Ascending aorta (tissue), 2 donors: ENCODE results near the gene MPEG1. TPM values are rescaled to one million over a fixed set of nuclear protein-coding genes. Genes with fewer than 3 reads are reported as not detected.
A peak's percentile ranks its signal among the peaks of the same experiment; 100 is the strongest.

ENCODE experiments used
- DNase-seq, 2 donors: peaks; one replicate each; pipeline ENCODE4 v3.0.0-alpha.2; 2019; ENCODE audit warnings: low spot score in 2 of 2
- H3K27ac ChIP-seq, 2 donors: fragments of 200-600 bp; sonication (generic); one replicate each; pipeline ENCODE4 v1.5.1; 2016 to 2017; ENCODE audit warnings: mild to moderate bottlenecking in 1 of 2
- H3K27me3 ChIP-seq: fragments of 200-600 bp; sonication (generic); one replicate; pipeline ENCODE4 v1.5.1; 2017
- H3K36me3 ChIP-seq, 2 donors: fragments of 200-600 bp; sonication (generic); one replicate each; pipeline ENCODE4 v1.5.1; 2016
- H3K4me1 ChIP-seq, 2 donors: fragments of 200-600 bp; sonication (generic); one replicate each; pipeline ENCODE4 v1.5.1; 2016 to 2017; ENCODE audit warnings: mild to moderate bottlenecking in 1 of 2
- H3K4me3 ChIP-seq, 2 donors: fragments of 200-600 bp; sonication (generic); one replicate each; pipeline ENCODE4 v1.5.1; 2016 to 2017; ENCODE audit warnings: mild to moderate bottlenecking in 1 of 2
- H3K9me3 ChIP-seq, 2 donors: fragments of 200-600 bp; sonication (generic); one replicate each; pipeline ENCODE4 v1.5.1; 2016
- CTCF ChIP-seq, 3 experiments: fragments of 200-600 bp in 2 of 3; fragments of 450-650 bp in 1 of 3; sonication (generic) in 2 of 3; IDR thresholded peaks; one replicate each; pipeline ENCODE4 v1.5.1; 2016 to 2019; ENCODE audit warnings: antibody characterized with exemption in 3 of 3, mild to moderate bottlenecking in 1 of 3, moderate library complexity in 1 of 3
- intact Hi-C: fragments of 100-400 bp; cut with DNase I; formaldehyde crosslinking; loops from one replicate; pipeline ENCODE4 v1.15.1; 2023
- total RNA-seq: library from RNA; depleted of rRNA; stranded (reverse); fragments of >200 nt; gene quantifications from one replicate; pipeline ENCODE4 v1.1.0, GENCODE V29; 2016

MPEG1 gene
- total RNA-seq, 1 donor from 2014 or later, result 14.5 TPM

GRCh38 chr11:59240322-59240721, 27.6 kb upstream of the MPEG1 start:
- intact Hi-C loops, result no loop called here
- Histone ChIP-seq H3K27ac (no peak overlapping the region), H3K36me3 (no peaks in the 10 kb centered on the region), H3K4me3 (no peak overlapping the region), H3K4me1 (no peaks in the 10 kb centered on the region), H3K9me3 (no peaks in the 10 kb centered on the region), H3K27me3 (no peaks in the 10 kb centered on the region)
- TF ChIP-seq CTCF (IDR thresholded peaks at IDR 0.05), result no peak
- DNase-seq, result no peak

DNA sequence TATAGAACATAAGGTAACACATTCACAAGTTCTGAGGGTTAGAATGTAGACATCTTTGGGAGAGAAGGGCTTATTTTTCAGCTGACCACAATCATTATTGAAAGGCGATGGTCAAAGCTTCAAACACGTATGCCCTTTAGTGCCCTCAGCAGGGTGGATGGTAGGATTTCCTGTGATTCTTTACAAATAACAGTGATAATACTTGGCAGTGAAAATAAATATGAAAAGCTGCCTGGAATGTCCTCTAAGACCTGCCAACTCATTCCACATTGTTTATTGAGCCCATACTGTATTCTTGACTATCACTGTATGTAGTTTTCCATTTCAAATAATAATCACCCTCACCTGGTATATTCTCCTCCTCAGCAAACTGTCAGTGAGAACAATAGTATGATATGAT, 13.7 kb upstream of the MPEG1 start:
- Histone ChIP-seq H3K27me3 (no peaks in the 10 kb centered on the region), H3K36me3 (no peaks in the 10 kb centered on the region), H3K4me3 (no peak overlapping the region), H3K27ac (no peak overlapping the region), H3K4me1 (no peaks in the 10 kb centered on the region), H3K9me3 (no peaks in the 10 kb centered on the region)
- intact Hi-C loops, result no loop called here
- no peak for DNase-seq
- TF ChIP-seq CTCF (IDR thresholded peaks at IDR 0.05), result no peak

- intact Hi-C loops, result no loop called here
- TF ChIP-seq CTCF (IDR thresholded peaks at IDR 0.05), result no peak
- H3K9me3 ChIP-seq, result no peaks in the 10 kb centered on the region
- no peaks in the 10 kb centered on the region for H3K4me1 ChIP-seq
- no peaks in the 10 kb centered on the region for H3K27me3 ChIP-seq
- H3K4me3 ChIP-seq, result no peak overlapping the region
- no peak for DNase-seq
- H3K36me3 ChIP-seq, result no peaks in the 10 kb centered on the region
- no peak overlapping the region for H3K27ac ChIP-seq
Observed at GRCh38 chr11:59225017-59225416, 12.3 kb upstream of the MPEG1 start.

- intact Hi-C loops, result no loop called here
- no peaks in the 10 kb centered on the region for H3K9me3 ChIP-seq
- no peak overlapping the region for H3K4me3 ChIP-seq
- no peaks in the 10 kb centered on the region for H3K27me3 ChIP-seq
- no peaks in the 10 kb centered on the region for H3K4me1 ChIP-seq
- no peak for TF ChIP-seq CTCF (IDR thresholded peaks at IDR 0.05)
- no peaks in the 10 kb centered on the region for H3K36me3 ChIP-seq
- no peak for DNase-seq
- peak overlapping the region; percentile 11 to 14 for H3K27ac ChIP-seq
Observed at GRCh38 chr11:59224351-59224928, 11.7 kb upstream of the MPEG1 start.

GRCh38 chr11:59223611-59224010, 10.9 kb upstream of the MPEG1 start:
- Histone ChIP-seq H3K27me3 (no peaks in the 10 kb centered on the region), H3K4me3 (no peak overlapping the region), H3K36me3 (no peaks in the 10 kb centered on the region), H3K27ac (no peak overlapping the region), H3K9me3 (no peaks in the 10 kb centered on the region), H3K4me1 (no peaks in the 10 kb centered on the region)
- TF ChIP-seq CTCF (IDR thresholded peaks at IDR 0.05), result no peak
- DNase-seq, result no peak
- intact Hi-C loops, result no loop called here

- Histone ChIP-seq H3K27ac (no peak overlapping the region), H3K4me3 (no peak overlapping the region), H3K27me3 (no peaks in the 10 kb centered on the region), H3K4me1 (no peaks in the 10 kb centered on the region), H3K36me3 (no peaks in the 10 kb centered on the region), H3K9me3 (no peaks in the 10 kb centered on the region)
- no peak for DNase-seq
- no peak for TF ChIP-seq CTCF (IDR thresholded peaks at IDR 0.05)
- intact Hi-C loops, result no loop called here
Observed at GRCh38 chr11:59223177-59223576, 10.4 kb upstream of the MPEG1 start.
